Activated naive CD8-positive, alpha-beta T cell (primary cell): ENCODE data around the gene ZNF503.

Experiments
- H3K27ac Mint-ChIP-seq: one replicate; pipeline ENCODE4 v1.8.0; 2021; ENCODE audit warnings: mixed read lengths
- H3K27me3 Mint-ChIP-seq: one replicate; pipeline ENCODE4 v1.8.0; 2021; ENCODE audit warnings: mixed read lengths
- H3K36me3 Mint-ChIP-seq: one replicate; pipeline ENCODE4 v1.8.0; 2021; ENCODE audit warnings: mixed read lengths
- H3K4me1 Mint-ChIP-seq: one replicate; pipeline ENCODE4 v1.8.0; 2021; ENCODE audit warnings: low read depth, mixed read lengths
- H3K4me3 Mint-ChIP-seq: one replicate; pipeline ENCODE4 v1.8.0; 2021; ENCODE audit warnings: mild to moderate bottlenecking, mixed read lengths
- H3K9me3 Mint-ChIP-seq: one replicate; pipeline ENCODE4 v1.8.0; 2021; ENCODE audit warnings: low read depth, mixed read lengths

Gene ZNF503, protein sequence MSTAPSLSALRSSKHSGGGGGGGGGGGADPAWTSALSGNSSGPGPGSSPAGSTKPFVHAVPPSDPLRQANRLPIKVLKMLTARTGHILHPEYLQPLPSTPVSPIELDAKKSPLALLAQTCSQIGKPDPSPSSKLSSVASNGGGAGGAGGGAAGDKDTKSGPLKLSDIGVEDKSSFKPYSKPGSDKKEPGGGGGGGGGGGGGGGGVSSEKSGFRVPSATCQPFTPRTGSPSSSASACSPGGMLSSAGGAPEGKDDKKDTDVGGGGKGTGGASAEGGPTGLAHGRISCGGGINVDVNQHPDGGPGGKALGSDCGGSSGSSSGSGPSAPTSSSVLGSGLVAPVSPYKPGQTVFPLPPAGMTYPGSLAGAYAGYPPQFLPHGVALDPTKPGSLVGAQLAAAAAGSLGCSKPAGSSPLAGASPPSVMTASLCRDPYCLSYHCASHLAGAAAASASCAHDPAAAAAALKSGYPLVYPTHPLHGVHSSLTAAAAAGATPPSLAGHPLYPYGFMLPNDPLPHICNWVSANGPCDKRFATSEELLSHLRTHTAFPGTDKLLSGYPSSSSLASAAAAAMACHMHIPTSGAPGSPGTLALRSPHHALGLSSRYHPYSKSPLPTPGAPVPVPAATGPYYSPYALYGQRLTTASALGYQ

DNA sequence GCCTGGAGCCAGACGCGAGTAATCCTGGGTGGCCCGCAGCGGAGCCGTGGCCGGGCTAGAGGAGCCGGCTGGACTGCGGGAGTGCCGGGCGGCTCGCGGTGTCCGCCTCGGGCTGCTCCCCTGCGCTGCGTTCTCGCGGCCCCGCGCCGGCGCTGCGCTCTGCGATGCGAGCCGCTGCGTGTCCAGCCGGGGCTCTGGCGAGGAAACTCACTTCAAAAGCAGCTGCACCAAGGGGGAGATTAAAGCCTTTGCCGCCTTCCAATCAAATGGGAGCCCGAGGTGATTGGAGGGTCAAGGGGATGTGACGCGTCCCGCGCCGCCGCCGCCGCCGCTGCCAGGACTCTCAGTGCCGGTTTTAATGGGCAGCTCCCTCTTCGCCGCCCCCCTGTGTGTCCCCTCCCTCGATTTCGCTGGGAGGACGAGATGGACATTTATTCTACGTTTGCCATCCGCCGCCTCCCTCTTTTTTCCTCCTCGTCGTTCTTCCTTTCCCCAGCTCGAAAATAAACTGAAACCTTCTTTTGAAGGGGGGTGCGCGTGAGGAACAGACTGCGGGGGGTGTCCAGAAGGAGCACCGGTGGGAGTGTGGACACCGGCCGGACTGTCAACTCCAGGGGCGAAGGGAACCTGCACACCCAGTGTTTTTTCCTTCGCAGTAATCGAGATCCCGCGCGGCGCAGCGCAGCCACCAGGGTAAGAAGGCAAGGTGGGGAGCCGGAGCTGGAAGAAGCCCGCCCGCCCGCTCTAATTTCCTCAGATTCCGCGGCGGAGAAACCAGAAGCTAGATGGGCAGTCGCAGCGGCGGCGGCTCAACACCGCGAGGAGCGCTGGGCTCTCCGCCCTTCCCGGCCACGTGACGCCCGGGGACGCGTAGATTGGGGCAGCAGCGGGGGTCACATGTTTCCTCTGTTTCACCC lies at the start of gene ZNF503:
Gene ZNF503, minus strand, starts transcription at position 196 of the 917 bp plus-strand sequence. CDS start 345 bp downstream, outside the sequence.
- Mint-ChIP-seq H3K27ac (no peak within 1 kb of the TSS), H3K27me3 (peaks cover 32% of the 10 kb centered on the region), H3K36me3 (no peaks in the 10 kb centered on the region), H3K4me1 (peaks cover 25% of the 10 kb centered on the region), H3K9me3 (no peaks in the 10 kb centered on the region), H3K4me3 (peak within 1 kb of the TSS; percentile 86)

- Mint-ChIP-seq H3K4me3 (no peak overlapping the region), H3K9me3 (no peaks in the 10 kb centered on the region), H3K27me3 (peaks cover 4% of the 10 kb centered on the region), H3K36me3 (no peaks in the 10 kb centered on the region), H3K27ac (no peak overlapping the region), H3K4me1 (no peaks in the 10 kb centered on the region)
Measured at GRCh38 chr10:75450644-75451640, 49.4 kb upstream of the ZNF503 start.

- H3K27ac Mint-ChIP-seq, result no peak overlapping the region
- no peaks in the 10 kb centered on the region for H3K9me3 Mint-ChIP-seq
- peaks cover 4% of the 10 kb centered on the region for H3K27me3 Mint-ChIP-seq
- H3K4me1 Mint-ChIP-seq, result no peaks in the 10 kb centered on the region
- H3K36me3 Mint-ChIP-seq, result no peaks in the 10 kb centered on the region
- H3K4me3 Mint-ChIP-seq, result no peak overlapping the region
Measured at GRCh38 chr10:75450075-75450445, 48.5 kb upstream of the ZNF503 start.

- H3K4me1 Mint-ChIP-seq, result no peaks in the 10 kb centered on the region
- H3K9me3 Mint-ChIP-seq, result no peaks in the 10 kb centered on the region
- H3K36me3 Mint-ChIP-seq, result no peaks in the 10 kb centered on the region
- peaks cover 4% of the 10 kb centered on the region for H3K27me3 Mint-ChIP-seq
- H3K4me3 Mint-ChIP-seq, result no peak overlapping the region
- no peak overlapping the region for H3K27ac Mint-ChIP-seq
Measured at GRCh38 chr10:75449382-75450074, 48.0 kb upstream of the ZNF503 start.

DNA sequence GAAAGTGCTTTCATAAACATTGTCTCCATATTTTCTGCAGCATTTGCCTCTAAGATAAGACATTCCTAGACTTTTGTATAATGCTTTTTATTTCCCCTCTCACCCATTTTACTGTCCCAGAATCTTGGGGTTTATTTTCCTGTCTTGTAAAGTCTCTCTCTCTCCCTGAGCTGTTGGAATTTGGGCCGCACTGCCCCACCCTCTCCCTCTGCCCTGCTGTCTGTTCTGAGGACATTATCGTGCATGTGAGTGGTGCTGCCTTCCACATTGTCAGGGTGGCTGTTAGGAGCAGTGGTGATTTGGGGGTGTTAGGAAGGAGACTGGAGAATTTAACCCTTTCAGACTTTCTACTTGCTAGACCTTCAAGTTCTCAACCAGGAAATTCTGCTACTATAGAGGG lies 46.6 kb upstream of the ZNF503 start:
- peaks cover 2% of the 10 kb centered on the region for H3K27me3 Mint-ChIP-seq
- peaks cover 2% of the 10 kb centered on the region for H3K36me3 Mint-ChIP-seq
- H3K27ac Mint-ChIP-seq, result no peak overlapping the region
- H3K9me3 Mint-ChIP-seq, result peaks cover 10% of the 10 kb centered on the region
- H3K4me1 Mint-ChIP-seq, result no peaks in the 10 kb centered on the region
- no peak overlapping the region for H3K4me3 Mint-ChIP-seq

GRCh38 chr10:75446508-75446907 lies 44.9 kb upstream of the ZNF503 start:
- Mint-ChIP-seq H3K9me3 (peaks cover 19% of the 10 kb centered on the region), H3K4me1 (no peaks in the 10 kb centered on the region), H3K36me3 (peaks cover 3% of the 10 kb centered on the region), H3K27me3 (peaks cover 2% of the 10 kb centered on the region), H3K27ac (no peak overlapping the region), H3K4me3 (no peak overlapping the region)

DNA sequence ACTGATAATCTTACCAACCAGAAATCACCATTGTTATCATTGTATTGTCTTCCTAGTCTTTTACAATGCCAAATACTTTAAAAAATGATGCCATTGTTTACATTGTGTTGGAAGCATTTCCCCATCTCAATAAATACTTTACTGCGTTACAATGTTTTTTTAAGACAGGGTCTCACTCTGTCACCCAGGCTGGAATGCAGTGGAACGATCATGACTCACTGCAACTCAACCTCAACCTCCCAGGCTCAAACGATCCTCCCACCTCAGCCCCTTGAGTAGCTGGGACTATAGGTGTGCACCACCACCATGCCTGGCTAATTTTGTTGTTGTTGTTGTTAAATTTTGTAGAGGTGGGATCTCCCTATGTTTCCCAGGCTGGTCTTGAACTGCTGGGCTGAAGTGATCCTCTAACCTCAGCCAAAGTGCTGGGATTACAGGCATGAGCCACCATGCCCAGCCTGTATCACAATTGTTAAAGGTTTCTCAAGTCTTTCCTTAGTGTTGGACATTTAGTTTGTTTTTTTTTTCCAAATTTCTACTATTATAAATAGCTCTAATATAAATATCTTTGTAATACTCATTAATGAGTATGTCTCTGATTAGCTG lies 43.3 kb upstream of the ZNF503 start:
- Mint-ChIP-seq H3K4me1 (no peaks in the 10 kb centered on the region), H3K36me3 (peaks cover 3% of the 10 kb centered on the region)

GRCh38 chr10:75443362-75443761 lies 41.8 kb upstream of the ZNF503 start:
- Mint-ChIP-seq H3K4me3 (no peak overlapping the region), H3K4me1 (no peaks in the 10 kb centered on the region), H3K36me3 (peaks cover 3% of the 10 kb centered on the region)

More for the DNA sequence above, 43.3 kb upstream of the ZNF503 start:
- H3K4me3 Mint-ChIP-seq, result no peak overlapping the region
- no peak overlapping the region for H3K27ac Mint-ChIP-seq
- peaks cover 19% of the 10 kb centered on the region for H3K9me3 Mint-ChIP-seq
- peaks cover 5% of the 10 kb centered on the region for H3K27me3 Mint-ChIP-seq

GRCh38 chr10:75441682-75442081 lies 40.1 kb upstream of the ZNF503 start:
- H3K4me3 Mint-ChIP-seq, result no peak overlapping the region
- H3K36me3 Mint-ChIP-seq, result peaks cover 3% of the 10 kb centered on the region
- no peak overlapping the region for H3K27ac Mint-ChIP-seq
- H3K4me1 Mint-ChIP-seq, result no peaks in the 10 kb centered on the region
- H3K27me3 Mint-ChIP-seq, result peaks cover 6% of the 10 kb centered on the region
- H3K9me3 Mint-ChIP-seq, result peaks cover 19% of the 10 kb centered on the region

More at GRCh38 chr10:75443362-75443761, 41.8 kb upstream of the ZNF503 start:
- Mint-ChIP-seq H3K27ac (no peak overlapping the region), H3K9me3 (peaks cover 19% of the 10 kb centered on the region), H3K27me3 (peaks cover 6% of the 10 kb centered on the region)

DNA sequence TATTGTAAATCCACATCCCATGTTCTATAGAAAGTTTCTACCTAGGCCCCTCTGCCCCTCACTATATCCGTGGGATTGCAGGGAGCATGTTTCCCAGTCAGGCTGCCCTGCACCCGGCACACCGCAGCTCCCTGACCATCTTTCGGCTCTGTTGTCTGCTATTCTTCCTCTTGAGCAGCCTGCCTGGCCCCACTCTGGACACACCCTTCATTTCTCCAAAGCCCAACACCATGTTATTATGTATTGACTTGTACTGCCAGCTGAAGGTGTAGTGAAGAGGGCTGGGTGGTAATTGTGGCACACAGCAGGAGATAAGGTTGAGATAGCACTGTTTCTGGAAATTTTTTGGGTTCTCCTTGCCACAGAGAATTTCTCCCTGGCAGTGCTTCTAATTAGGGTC lies 39.6 kb upstream of the ZNF503 start:
- Mint-ChIP-seq H3K36me3 (peaks cover 3% of the 10 kb centered on the region), H3K4me3 (no peak overlapping the region), H3K27me3 (peaks cover 6% of the 10 kb centered on the region), H3K4me1 (no peaks in the 10 kb centered on the region), H3K9me3 (peaks cover 19% of the 10 kb centered on the region), H3K27ac (no peak overlapping the region)

DNA sequence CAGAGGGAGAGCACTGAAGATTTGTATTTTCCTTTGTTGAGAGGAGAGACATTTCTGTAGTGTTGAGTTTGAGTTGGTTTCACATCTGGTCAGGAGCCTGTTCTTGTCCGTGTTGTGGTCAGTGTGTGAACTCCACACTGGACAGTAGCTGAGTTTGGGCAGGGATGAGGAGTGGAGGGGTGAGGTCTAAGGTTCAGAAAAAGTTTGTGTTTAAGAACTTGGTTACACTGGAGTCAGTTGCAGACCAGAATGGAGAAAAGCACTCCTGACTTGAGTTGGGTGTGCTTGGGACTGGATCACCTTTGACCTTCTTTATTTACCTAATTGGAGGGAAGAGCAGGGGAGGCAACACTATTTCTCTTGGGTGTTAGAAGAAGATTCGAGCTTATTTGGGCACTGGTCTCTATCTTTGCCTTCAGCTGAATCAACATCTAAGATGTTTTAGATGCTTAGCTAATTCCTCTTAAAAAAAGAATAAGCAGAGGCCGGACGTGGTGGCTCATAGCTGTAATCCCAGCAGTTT lies 38.8 kb upstream of the ZNF503 start:
- Mint-ChIP-seq H3K4me3 (no peak overlapping the region), H3K9me3 (peaks cover 19% of the 10 kb centered on the region), H3K27ac (no peak overlapping the region), H3K36me3 (peaks cover 3% of the 10 kb centered on the region), H3K27me3 (peaks cover 6% of the 10 kb centered on the region), H3K4me1 (no peaks in the 10 kb centered on the region)

- no peak overlapping the region for H3K4me3 Mint-ChIP-seq
- peaks cover 3% of the 10 kb centered on the region for H3K36me3 Mint-ChIP-seq
- no peak overlapping the region for H3K27ac Mint-ChIP-seq
- H3K27me3 Mint-ChIP-seq, result peaks cover 8% of the 10 kb centered on the region
- H3K4me1 Mint-ChIP-seq, result no peaks in the 10 kb centered on the region
- H3K9me3 Mint-ChIP-seq, result peaks cover 19% of the 10 kb centered on the region
Measured at GRCh38 chr10:75439811-75440210, 38.2 kb upstream of the ZNF503 start.

GRCh38 chr10:75438275-75438674 lies 36.7 kb upstream of the ZNF503 start:
- H3K27me3 Mint-ChIP-seq, result peaks cover 12% of the 10 kb centered on the region
- peaks cover 10% of the 10 kb centered on the region for H3K9me3 Mint-ChIP-seq
- no peak overlapping the region for H3K27ac Mint-ChIP-seq
- H3K4me1 Mint-ChIP-seq, result no peaks in the 10 kb centered on the region
- no peak overlapping the region for H3K4me3 Mint-ChIP-seq
- H3K36me3 Mint-ChIP-seq, result peaks cover 2% of the 10 kb centered on the region
